Heart left ventricle (tissue), 13 donors: ENCODE data around the gene DUSP7.

Experiments used
- POLR2A ChIP-seq, 2 donors: fragments of 450-650 bp; IDR thresholded peaks; one replicate each; pipeline ENCODE4 v1.6.1; 2017; ENCODE audit warnings: antibody characterized with exemption in 2 of 2, mild to moderate bottlenecking in 2 of 2, moderate library complexity in 2 of 2
- TF ChIP-seq, protein P1 (sequence below), 12 donors: fragments of 200-600 bp; sonication (generic) in 4 of 12; IDR thresholded peaks; one replicate each; pipeline versions ENCODE4 v1.5.0 to v1.8.0; 2018 to 2022; ENCODE audit warnings: antibody characterized with exemption in 12 of 12, mild to moderate bottlenecking in 5 of 12
- donor health status: ischemic (EF 13 %, LVEDD 7.1; RV severe dilation, severe dysfunction).
- donor health status: DM: no; HTN: yes; CAD: no.
- donor health status: DM: no; HTN: no; CAD: no.
- donor health status: ischemic (EF 25% LVEDD 6.9; RV normal size, moderate dysfunction).
- donor health status: ischemic (EF 25% LVEDD 5.7; RV mildly dilated, moderate dysfunction).
- donor health status: ischemic (EF 35%, LVEDD 5.7; RV mildly dilated, moderate dysfunction).
- donor health status: nonischemic (EF 11% LVEDD 7.7; RV severe dilation, severe dysfunction).
- donor health status: DM: yes; HTN: yes; CAD: no.
- donor health status: PGD.
- donor health status: ischemic (EF 29% LVEDD 5.4; RV normal size, mild dysfunction).
- donor health status: nonischemic (EF 23%, LVEDD 6.1; RV moderate dilation, normal function).

DNA sequence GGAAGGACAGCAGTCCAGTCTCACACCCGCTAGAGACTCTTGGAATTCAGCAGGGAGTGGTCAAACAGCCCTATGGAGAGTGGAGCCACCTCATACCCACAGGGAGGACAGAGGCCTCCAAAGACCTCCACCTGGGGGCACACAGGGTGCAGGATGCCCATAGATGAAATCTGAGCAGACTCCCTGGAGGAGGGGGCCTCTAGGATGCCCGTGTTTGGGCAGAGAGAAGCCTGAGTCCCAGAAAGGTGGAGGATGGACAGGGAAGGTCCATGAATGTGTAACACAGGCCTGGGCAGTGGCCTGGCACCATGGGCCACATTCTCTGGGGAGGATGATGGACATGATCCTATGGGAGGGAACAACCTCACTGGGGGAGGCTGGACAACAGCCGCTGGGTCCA lies 21.7 kb downstream of the DUSP7 start:
- no peak for TF ChIP-seq POLR2A (IDR thresholded peaks at IDR 0.05)
- TF ChIP-seq, protein P1, sequence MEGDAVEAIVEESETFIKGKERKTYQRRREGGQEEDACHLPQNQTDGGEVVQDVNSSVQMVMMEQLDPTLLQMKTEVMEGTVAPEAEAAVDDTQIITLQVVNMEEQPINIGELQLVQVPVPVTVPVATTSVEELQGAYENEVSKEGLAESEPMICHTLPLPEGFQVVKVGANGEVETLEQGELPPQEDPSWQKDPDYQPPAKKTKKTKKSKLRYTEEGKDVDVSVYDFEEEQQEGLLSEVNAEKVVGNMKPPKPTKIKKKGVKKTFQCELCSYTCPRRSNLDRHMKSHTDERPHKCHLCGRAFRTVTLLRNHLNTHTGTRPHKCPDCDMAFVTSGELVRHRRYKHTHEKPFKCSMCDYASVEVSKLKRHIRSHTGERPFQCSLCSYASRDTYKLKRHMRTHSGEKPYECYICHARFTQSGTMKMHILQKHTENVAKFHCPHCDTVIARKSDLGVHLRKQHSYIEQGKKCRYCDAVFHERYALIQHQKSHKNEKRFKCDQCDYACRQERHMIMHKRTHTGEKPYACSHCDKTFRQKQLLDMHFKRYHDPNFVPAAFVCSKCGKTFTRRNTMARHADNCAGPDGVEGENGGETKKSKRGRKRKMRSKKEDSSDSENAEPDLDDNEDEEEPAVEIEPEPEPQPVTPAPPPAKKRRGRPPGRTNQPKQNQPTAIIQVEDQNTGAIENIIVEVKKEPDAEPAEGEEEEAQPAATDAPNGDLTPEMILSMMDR (IDR thresholded peaks at IDR 0.05), result no peak
